SU-DHL-6 (cell line): ENCODE measurements around the gene CARD14.

Source experiments
- H2AFZ ChIP-seq: fragments of 200-600 bp; sonication (generic); 2 replicates; pipeline ENCODE4 v1.6.1; 2014; ENCODE audit warnings: low read depth, mild to moderate bottlenecking, moderate library complexity, mixed read lengths, antibody characterized with exemption, low read length; ENCODE audit not compliant: severe bottlenecking
- H3F3A ChIP-seq: fragments of 200-600 bp; shearing (Covaris generic); 2 replicates; pipeline ENCODE4 v1.6.0; 2016; ENCODE audit warnings: antibody characterized with exemption, mild to moderate bottlenecking; ENCODE audit not compliant: insufficient read depth
- H3K27ac ChIP-seq: fragments of 200-600 bp; sonication (generic); 2 replicates; pipeline ENCODE4 v1.5.1; 2016; ENCODE audit warnings: low read depth, mild to moderate bottlenecking, low read length, moderate library complexity, mixed read lengths
- H3K27me3 ChIP-seq: fragments of 200-600 bp; sonication (generic), shearing (Covaris generic); 2 replicates; pipeline ENCODE4 v1.6.0; 2014; ENCODE audit warnings: mild to moderate bottlenecking, low read length
- H3K36me3 ChIP-seq: fragments of 200-600 bp; sonication (generic); 2 replicates; pipeline ENCODE4 v1.6.1; 2014; ENCODE audit warnings: mild to moderate bottlenecking, low read length, mixed read lengths
- H3K4me2 ChIP-seq: fragments of 300-600, 200-600 bp; shearing (Covaris generic), sonication (generic); 2 replicates; pipeline ENCODE4 v1.6.0; 2014; ENCODE audit warnings: low read length, low read depth, mild to moderate bottlenecking; ENCODE audit not compliant: poor library complexity, severe bottlenecking
- H3K4me3 ChIP-seq: fragments of 200-600 bp; sonication (generic); 2 replicates; pipeline ENCODE4 v1.5.1; 2014; ENCODE audit warnings: antibody characterized with exemption, low read length, mild to moderate bottlenecking, mixed read lengths; ENCODE audit not compliant: insufficient read depth, poor library complexity, severe bottlenecking
- H3K79me2 ChIP-seq: fragments of 200-600 bp; sonication (generic); 2 replicates; pipeline ENCODE4 v1.6.1; 2014; ENCODE audit warnings: mild to moderate bottlenecking, low read length, moderate library complexity; ENCODE audit not compliant: insufficient read depth
- H3K9ac ChIP-seq: fragments of 200-600 bp; sonication (generic); 2 replicates; pipeline ENCODE4 v1.7.0; 2014; ENCODE audit warnings: mild to moderate bottlenecking, low read length
- H3K9me2 ChIP-seq: fragments of 200-600 bp; sonication (generic); replicated peaks from 2 replicates; pipeline ENCODE4 v1.6.1; 2014; ENCODE audit warnings: low read length; ENCODE audit not compliant: insufficient read depth
- H3K9me3 ChIP-seq: fragments of 200-600 bp; sonication (generic); 2 replicates; pipeline ENCODE4 v1.6.1; 2014; ENCODE audit warnings: low read length, mixed read lengths; ENCODE audit not compliant: insufficient read depth
- H4K20me1 ChIP-seq: fragments of 200-600 bp; sonication (generic); 2 replicates; pipeline ENCODE4 v1.6.1; 2014; ENCODE audit warnings: low read depth, mild to moderate bottlenecking, antibody characterized with exemption, low read length, moderate library complexity, mixed read lengths
- EZH2phosphoT487 ChIP-seq: fragments of 200-600 bp; sonication (generic), shearing (Covaris generic); conservative IDR thresholded peaks from 2 replicates; pipeline ENCODE4 v1.6.1; 2018; ENCODE audit warnings: mild to moderate bottlenecking, antibody characterized with exemption, low read length, moderate library complexity, mixed read lengths
- TF ChIP-seq, protein P1 (sequence below): fragments of 200-600 bp; sonication (generic); IDR thresholded peaks from one replicate; pipeline ENCODE4 v1.5.1; 2017; ENCODE audit warnings: antibody characterized with exemption, mild to moderate bottlenecking, low read length, moderate library complexity; ENCODE audit not compliant: insufficient read depth, poor library complexity, severe bottlenecking

CARD14 gene

GRCh38 chr17:80145076-80146075 lies 24.5 kb upstream of the CARD14 start:
- Histone ChIP-seq H3K4me3 (peak overlapping the region; percentile 99), H3K9ac (peak overlapping the region; percentile 99), H3K27ac (peak overlapping the region; percentile 62; the same call in 1 of the 2 replicates), H3K79me2 (peaks cover 44% of the 10 kb centered on the region), H2AFZ (no peak overlapping the region), H3K27me3 (no peaks in the 10 kb centered on the region), H3F3A (no peaks in the 10 kb centered on the region), H4K20me1 (peaks cover 22% of the 10 kb centered on the region), H3K9me3 (no peaks in the 10 kb centered on the region), H3K4me2 (peak overlapping the region; percentile 80), H3K36me3 (peaks cover 33% of the 10 kb centered on the region; the same call in 1 of the 2 replicates), H3K9me2 (no peaks in the 10 kb centered on the region)
- TF ChIP-seq, protein P1, sequence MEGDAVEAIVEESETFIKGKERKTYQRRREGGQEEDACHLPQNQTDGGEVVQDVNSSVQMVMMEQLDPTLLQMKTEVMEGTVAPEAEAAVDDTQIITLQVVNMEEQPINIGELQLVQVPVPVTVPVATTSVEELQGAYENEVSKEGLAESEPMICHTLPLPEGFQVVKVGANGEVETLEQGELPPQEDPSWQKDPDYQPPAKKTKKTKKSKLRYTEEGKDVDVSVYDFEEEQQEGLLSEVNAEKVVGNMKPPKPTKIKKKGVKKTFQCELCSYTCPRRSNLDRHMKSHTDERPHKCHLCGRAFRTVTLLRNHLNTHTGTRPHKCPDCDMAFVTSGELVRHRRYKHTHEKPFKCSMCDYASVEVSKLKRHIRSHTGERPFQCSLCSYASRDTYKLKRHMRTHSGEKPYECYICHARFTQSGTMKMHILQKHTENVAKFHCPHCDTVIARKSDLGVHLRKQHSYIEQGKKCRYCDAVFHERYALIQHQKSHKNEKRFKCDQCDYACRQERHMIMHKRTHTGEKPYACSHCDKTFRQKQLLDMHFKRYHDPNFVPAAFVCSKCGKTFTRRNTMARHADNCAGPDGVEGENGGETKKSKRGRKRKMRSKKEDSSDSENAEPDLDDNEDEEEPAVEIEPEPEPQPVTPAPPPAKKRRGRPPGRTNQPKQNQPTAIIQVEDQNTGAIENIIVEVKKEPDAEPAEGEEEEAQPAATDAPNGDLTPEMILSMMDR = no peak
- TF ChIP-seq EZH2phosphoT487 = no peak

GRCh38 chr17:80146121-80147034 lies 23.5 kb upstream of the CARD14 start:
- Histone ChIP-seq H3K9ac (peak overlapping the region; percentile 99), H3K4me2 (peak overlapping the region; percentile 80), H3K79me2 (peaks cover 44% of the 10 kb centered on the region), H2AFZ (no peak overlapping the region), H3K4me3 (peak overlapping the region; percentile 99), H3F3A (no peaks in the 10 kb centered on the region), H4K20me1 (peaks cover 22% of the 10 kb centered on the region), H3K27me3 (no peaks in the 10 kb centered on the region), H3K36me3 (peaks cover 24% of the 10 kb centered on the region; the same call in 1 of the 2 replicates), H3K9me3 (no peaks in the 10 kb centered on the region), H3K9me2 (no peaks in the 10 kb centered on the region), H3K27ac (peak overlapping the region; percentile 62)
- TF ChIP-seq EZH2phosphoT487 = no peak
- TF ChIP-seq, protein P1 = no peak

GRCh38 chr17:80147035-80147822 lies 22.6 kb upstream of the CARD14 start, which contains the start of gene EIF4A3:
TSS of gene EIF4A3 (minus strand) at chr17:80147128. CDS start at chr17:80146961, 167 bp downstream.
- H4K20me1 ChIP-seq = peaks cover 22% of the 10 kb centered on the region
- TF ChIP-seq, protein P1 = no peak
- peak within 1 kb of the TSS; percentile 80 for H3K4me2 ChIP-seq
- H3F3A ChIP-seq = no peaks in the 10 kb centered on the region
- H3K4me3 ChIP-seq = peak within 1 kb of the TSS; percentile 99
- H3K9me3 ChIP-seq = no peaks in the 10 kb centered on the region
- H3K27me3 ChIP-seq = no peaks in the 10 kb centered on the region
- peak within 1 kb of the TSS; percentile 96 for H2AFZ ChIP-seq
- no peaks in the 10 kb centered on the region for H3K9me2 ChIP-seq
- H3K36me3 ChIP-seq = peaks cover 15% of the 10 kb centered on the region; the same call in 1 of the 2 replicates
- peak within 1 kb of the TSS; percentile 62 for H3K27ac ChIP-seq
- peak within 1 kb of the TSS; percentile 99 for H3K9ac ChIP-seq
- H3K79me2 ChIP-seq = peaks cover 44% of the 10 kb centered on the region
